Stimulated activated CD4-positive, alpha-beta T cell treated with anti-CD3 and anti-CD28 coated beads, Interleukin-1b, Interleukin-23, amount 100 ng/mL, for 1 hour (primary cell): ENCODE results near the gene SLC26A8.
"Not testable (repeated sequence)": the region's sequence is repeated elsewhere in the genome, so short reads cannot be mapped to it uniquely, and the experiment has no call there.

Source experiments
- DNase-seq, 2 donors: peaks; one replicate each; pipeline ENCODE4 v3.0.0-alpha.2; 2020; ENCODE audit warnings: low read depth in 2 of 2

Gene SLC26A8

DNA sequence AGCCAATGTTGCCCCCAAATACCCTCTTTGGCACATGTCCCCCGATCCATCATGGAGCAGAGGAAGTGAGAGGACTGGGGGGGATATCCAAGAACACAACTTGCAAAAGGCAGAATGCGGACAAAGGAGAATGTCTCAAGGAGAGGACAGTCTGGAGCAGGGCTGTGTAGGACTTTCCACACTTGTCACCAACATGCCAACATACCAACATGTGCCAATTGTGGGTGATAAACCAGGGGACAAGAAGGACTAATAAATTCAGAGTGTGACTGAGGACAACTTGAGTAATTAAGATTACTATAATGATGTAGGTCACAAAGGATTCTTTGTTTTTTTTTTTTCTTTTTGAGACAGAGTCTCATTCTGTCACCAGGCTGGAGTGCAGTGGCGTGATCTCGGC lies 8.8 kb downstream of the SLC26A8 start:
- no peak for DNase-seq

- no peak for DNase-seq
These were observed 24.0 kb downstream of the SLC26A8 start for GRCh38 chr6:36000451-36000850.

DNA sequence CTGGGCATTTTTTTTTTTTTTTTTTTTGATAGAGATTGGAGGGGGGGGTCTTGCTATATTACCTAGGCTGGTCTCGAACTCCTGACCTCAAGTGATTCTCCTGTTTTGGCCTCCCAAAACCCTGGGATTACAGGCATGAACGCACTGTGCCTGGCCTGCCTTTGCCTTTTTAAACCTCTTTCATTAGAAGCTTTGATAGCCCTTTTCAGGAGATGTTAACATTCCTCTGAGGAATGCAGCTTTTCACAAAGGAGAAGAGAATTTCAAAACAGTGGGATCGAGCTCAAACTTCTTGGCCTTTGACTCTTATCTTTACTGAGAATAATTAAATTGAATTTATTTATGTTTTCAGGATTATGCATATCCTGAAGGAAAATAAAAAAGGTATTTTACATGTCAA lies 31.3 kb downstream of the SLC26A8 start:
- DNase-seq = no peak

GRCh38 chr6:35988047-35988446 lies 36.4 kb downstream of the SLC26A8 start:
- DNase-seq = not testable (repeated sequence)

DNA sequence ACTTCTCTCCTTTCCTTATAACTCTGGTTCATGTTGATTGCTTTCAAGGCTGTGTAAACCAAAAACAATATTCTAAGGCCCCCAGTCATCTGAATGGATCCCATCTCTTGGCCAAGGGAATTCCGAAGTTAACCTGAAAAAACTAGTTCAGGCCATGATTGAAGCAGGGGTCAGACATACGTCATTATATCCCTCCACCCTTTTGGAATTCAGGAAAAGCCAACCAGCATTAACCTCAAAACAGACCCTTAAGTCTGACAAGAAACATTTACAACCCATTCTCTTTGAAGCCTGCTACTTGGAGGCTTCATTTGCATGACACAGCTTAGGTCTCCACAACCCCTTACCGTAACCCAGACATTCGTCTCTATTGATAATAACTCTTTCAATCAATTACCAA lies 39.7 kb downstream of the SLC26A8 start:
- DNase-seq = no peak

GRCh38 chr6:35980991-35981645 lies 43.3 kb downstream of the SLC26A8 start:
- DNase-seq = no peak

DNA sequence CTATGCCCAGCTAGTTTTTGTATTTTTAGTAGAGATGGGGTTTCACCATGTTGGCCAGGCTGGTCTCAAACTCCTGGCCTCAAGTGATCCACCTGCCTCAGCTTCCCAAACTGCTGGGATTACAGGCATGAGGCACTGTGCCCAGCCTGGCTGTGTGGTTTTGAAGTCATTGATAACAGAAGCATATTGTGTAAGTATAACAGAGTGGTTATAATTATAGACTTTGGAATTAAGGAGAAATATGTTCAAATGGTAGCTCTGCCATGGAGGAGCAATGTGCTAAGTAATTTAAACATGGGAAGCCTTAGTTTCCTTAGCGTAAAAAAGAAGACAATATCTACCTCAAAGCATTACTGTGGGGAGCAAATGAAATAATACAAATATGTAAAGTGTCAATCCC lies 44.3 kb downstream of the SLC26A8 start:
- not testable (repeated sequence) for DNase-seq

- no peak for DNase-seq
These were observed 47.1 kb downstream of the SLC26A8 start for GRCh38 chr6:35977308-35977707.

DNA sequence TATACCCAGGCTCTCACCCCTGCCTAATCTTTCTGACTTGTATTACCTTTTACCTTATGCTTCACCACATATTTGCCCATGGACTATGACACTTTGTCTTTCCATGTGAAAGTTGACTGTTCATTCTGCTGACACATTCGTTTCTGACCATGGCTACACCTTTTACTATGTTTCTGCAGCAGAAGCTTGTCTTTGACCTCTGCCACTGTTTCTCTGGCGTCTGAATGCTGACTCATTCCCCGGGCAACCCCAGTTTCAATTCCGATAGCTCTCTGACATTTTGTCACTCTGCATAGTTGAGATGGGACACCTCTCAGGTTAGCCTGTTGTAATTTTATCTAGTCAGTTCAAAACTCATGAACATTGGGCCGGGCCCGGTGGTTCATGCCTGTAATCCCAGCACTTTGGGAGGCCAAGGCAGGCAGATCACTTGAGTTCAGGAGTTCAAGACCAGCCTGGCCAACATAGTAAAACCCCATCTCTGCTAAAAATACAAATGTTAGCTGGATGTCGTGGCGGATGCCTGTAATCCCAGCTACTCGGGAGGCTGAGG lies 50.7 kb downstream of the SLC26A8 start:
- DNase-seq = no peak

DNA sequence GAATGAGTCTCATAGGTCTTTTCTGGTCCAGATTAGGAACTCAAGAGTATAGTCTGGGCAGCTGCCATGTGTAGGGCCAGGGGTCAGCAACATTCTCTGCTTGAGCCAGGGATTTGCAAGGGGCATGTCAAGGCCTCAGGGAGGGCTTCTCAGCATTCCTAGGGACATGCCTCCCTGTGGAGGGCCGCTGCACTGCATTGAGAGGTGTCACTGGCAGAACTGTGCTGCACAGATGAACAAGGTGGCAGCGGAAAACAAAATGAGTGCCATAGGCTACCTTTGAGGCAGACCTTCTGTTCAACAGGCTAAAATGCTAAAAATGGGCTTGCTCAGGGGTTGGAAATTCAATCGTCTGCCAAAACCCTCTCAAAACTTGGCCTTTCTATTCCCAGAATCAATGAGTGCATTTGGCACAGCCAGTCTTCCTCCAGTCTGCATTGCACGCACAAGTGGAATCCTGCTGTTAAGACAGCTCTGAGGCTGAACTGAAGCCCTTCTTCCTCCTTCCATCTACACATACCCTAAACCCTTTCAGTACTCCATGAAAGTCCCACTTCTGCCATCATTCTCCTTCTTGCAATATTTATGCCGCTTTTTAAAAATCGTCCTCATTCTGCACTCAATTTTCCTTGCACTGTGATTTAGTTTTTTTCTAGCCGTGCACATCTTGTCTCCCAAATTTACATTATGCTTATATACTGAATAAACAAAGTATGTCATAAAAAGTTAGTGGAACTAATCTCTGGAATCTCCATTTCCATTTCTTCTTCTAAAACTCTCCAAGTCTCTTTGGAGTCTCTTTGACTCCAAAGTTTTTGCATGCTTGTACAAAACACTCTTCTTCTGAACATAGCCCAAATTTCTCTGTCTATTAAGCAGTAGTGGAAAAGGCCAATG lies 51.7 kb downstream of the SLC26A8 start:
- no peak for DNase-seq

GRCh38 chr6:35970181-35970580 lies 54.3 kb downstream of the SLC26A8 start:
- no peak for DNase-seq

DNA sequence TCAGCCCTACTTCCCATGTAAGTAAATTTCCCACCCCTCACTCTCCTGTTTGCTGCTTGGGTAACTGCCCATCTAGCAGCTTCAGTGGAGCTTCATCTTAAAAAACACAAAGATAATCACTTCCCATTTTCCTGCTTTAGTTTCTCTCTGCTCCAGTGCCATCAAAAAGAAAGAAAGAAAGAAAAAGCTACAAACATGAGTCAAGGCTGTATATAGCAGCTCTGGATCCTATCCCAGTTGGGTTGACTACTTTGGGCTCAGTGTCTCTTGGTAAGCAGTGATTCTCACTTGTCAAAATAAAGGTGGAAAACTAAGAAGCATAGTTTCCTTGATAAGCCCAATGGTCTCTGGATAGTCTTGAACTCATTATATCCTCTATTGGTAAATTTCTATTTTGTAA lies 54.8 kb downstream of the SLC26A8 start:
- DNase-seq = no peak

GRCh38 chr6:35968821-35969220 lies 55.6 kb downstream of the SLC26A8 start:
- no peak for DNase-seq

DNA sequence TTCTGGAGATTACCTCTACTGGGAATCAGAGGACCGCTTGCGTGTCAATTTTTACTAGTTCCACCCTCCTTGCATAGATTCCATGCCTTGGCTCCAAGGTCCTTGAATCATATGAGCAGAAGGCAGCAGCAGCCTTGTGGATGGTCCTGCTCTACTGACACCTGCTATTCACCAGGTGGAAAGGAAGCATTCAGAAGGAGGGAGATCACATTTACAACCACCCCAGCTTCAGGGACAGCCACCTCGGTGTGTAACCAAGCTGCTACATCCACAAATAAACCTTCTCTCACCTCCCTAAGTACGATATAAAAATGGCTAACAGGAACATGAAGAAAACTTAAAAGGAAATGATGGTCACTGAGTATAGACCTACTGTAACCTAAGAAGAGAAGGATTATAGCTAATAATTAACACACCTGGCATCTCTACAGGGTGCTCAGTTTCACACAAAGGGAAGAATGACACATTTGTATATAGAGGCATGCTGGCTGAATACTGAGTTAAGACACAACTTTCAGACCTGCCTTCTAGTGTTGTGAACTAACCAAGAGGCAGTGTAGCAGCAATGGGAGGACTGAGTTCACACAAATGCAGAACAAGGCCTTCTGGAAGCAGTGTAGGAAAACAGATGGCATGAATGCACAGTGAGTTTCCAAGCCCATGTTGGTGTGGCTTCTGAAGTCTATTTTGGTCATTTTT lies 57.2 kb downstream of the SLC26A8 start:
- DNase-seq = no peak

DNA sequence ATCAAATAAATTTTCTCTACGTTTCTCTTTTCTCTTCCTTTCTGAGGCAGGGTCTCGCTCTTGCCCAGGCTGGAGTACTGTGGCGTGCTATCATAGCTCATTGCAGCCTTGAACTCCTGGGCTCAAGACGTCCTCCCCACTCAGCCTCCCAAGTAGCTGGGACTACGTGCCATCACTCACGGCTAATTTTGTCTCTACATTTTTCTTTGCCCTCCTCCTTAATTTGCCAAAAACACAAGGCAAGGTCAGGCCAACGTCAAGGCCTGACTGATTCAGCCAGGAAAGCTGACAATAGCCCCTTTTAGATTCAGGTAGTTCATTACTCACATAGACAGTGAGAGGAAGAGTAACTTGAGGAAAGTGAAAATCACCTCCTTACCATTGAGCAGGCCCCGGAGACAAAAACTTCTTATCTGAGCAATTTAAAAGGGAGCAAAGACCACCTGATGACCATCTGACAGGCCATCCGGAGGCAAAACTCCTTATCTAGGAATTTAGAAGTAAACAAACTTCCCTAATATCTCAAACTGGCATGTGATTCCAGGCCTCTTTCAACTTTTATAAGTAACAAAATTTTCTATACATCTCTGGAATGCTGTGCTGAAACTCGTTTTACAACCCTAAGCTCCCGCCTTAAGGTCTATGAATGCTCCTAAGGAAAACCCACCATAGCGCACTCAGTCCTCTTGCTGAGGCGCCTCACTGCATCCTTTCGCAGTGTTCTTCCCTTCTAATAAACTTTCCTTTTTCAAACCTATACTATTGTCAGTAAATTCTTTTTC lies 61.5 kb downstream of the SLC26A8 start:
- DNase-seq = no peak

DNA sequence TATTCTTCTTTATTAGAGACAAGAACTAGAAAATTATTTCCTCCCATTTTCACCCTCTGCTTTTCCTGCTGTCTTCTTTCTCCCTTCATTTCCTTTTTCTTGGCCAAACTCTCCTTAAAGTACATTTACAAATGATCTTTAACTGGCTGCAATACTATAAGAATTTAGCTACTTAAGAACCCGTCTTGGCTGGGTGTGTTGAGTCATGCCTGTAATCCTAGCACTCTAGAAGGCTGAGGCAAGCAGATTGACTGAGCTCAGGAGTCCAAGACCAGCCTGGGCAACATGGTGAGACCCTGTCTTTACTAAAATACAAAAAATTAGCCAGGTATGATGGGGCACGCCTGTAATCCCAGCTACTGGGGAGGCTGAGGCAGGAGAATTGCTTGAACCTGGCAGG lies 64.3 kb downstream of the SLC26A8 start:
- no peak for DNase-seq

GRCh38 chr6:35955970-35956369 lies 68.5 kb downstream of the SLC26A8 start:
- DNase-seq = no peak

- no peak for DNase-seq
These were observed 68.9 kb downstream of the SLC26A8 start for GRCh38 chr6:35955521-35955920.

DNA sequence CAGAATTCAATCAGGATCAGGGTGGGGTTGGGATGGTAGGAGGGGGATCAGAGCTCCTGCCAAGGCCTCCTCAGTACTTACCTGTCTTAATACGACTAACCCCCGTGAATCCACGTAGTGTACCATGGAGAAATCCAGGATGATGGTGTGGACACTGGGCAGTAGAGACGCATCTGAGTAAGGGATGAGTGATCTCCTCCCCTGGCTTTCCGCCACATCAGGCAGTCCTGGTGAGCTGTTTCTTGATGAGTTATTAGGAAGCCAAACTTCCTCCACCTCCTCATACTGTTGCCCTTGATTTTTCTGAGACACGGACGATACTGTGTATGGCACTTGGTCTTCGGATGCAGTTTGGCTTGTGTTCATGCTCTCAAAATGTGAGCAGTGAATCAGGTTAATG lies 69.4 kb downstream of the SLC26A8 start:
- DNase-seq = no peak

- no peak for DNase-seq
These were observed 70.1 kb downstream of the SLC26A8 start for GRCh38 chr6:35954333-35954732.

GRCh38 chr6:35948725-35949124 lies 75.7 kb downstream of the SLC26A8 start:
- DNase-seq = no peak

- no peak for DNase-seq
These were observed 78.8 kb downstream of the SLC26A8 start for GRCh38 chr6:35945650-35946025.
